Stomach smooth muscle (tissue), 2 donors: Measurements from ENCODE around the gene RPL7L1.
A peak's percentile ranks its signal among the peaks of the same experiment; 100 is the strongest.
"Not testable (repeated sequence)": the region's sequence is repeated elsewhere in the genome, so short reads cannot be mapped to it uniquely, and the experiment has no call there.

Experiments
- H3K27ac ChIP-seq: one replicate; pipeline ENCODE4 v1.7.0; 2013; ENCODE audit warnings: mild to moderate bottlenecking, low read length, inconsistent platforms
- H3K27me3 ChIP-seq, 2 donors: one replicate each; pipeline ENCODE4 v1.7.0; 2013; ENCODE audit warnings: low read length in 2 of 2; ENCODE audit not compliant: insufficient read depth in 2 of 2, control insufficient read depth in 1 of 2
- H3K36me3 ChIP-seq, 2 donors: one replicate each; pipeline ENCODE4 v1.7.0; 2013; ENCODE audit warnings: low read length in 2 of 2; ENCODE audit not compliant: control insufficient read depth in 2 of 2, insufficient read depth in 2 of 2
- H3K4me1 ChIP-seq: one replicate; pipeline ENCODE4 v1.7.0; 2013; ENCODE audit warnings: low read length; ENCODE audit not compliant: control insufficient read depth, insufficient read depth
- H3K4me3 ChIP-seq, 2 donors: one replicate each; pipeline ENCODE4 v1.7.0; 2013; ENCODE audit warnings: low read length in 2 of 2
- H3K9ac ChIP-seq, 2 donors: one replicate each; pipeline ENCODE4 v1.7.0; 2013; ENCODE audit warnings: low read length in 2 of 2, mild to moderate bottlenecking in 1 of 2
- H3K9me3 ChIP-seq, 2 donors: one replicate each; pipeline ENCODE4 v1.7.0; 2013; ENCODE audit warnings: low read length in 2 of 2; ENCODE audit not compliant: control insufficient read depth in 2 of 2
- donor health status: healthy.
- donor health status: Pancreatic carcinoma.

Gene RPL7L1

DNA sequence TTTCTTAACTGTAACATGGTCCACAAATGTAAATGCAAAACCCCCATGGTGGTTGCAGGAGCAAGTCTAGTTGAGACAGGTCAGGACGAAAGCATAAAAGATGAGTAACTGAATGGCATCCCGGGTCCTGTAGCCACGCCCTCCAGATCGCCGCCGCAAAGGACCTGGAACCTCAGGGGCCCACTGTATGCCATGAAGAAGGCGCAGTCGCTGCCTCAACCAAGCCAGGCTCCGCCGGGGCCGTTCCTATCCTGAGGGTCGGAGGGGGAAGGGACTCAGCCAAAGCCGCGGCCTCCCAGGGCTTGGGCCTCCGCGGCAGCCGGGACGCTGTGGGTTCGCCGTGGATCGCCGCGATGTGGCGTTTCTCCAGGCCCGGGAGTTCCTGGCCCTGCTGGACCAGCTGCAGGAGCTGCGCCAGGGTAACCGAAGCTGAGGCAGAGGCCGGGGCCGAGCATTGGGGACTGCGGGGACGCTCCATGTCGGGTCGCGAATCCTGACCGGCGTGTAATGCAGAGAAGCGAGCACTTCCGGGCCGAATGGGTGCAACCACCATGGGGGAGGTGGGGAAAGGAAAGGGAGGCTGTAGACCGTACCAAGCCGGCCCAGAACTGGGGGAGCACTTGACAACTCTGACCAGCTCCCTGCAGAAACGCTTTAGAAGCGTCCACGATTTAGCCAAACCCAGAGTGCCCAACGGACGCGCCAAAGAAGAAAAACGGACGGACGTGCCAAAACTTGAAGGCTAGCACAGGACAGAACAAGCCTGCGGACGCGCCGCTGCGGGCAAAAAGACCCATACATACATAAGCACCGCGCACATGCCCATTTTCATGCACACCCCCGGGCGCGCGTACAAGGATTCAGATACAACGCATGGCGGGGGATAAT, 11.1 kb downstream of the RPL7L1 start:
- peaks cover 9% of the 10 kb centered on the region for H3K4me1 ChIP-seq
- H3K27me3 ChIP-seq = no peaks in the 10 kb centered on the region
- H3K4me3 ChIP-seq = peak overlapping the region; percentile 89 to 97
- no peaks in the 10 kb centered on the region for H3K9me3 ChIP-seq
- H3K27ac ChIP-seq = peak overlapping the region; percentile 88
- peaks cover 6 to 9% of the 10 kb centered on the region in 2 donors for H3K36me3 ChIP-seq
- H3K9ac ChIP-seq = peak overlapping the region; percentile 68 to 93

DNA sequence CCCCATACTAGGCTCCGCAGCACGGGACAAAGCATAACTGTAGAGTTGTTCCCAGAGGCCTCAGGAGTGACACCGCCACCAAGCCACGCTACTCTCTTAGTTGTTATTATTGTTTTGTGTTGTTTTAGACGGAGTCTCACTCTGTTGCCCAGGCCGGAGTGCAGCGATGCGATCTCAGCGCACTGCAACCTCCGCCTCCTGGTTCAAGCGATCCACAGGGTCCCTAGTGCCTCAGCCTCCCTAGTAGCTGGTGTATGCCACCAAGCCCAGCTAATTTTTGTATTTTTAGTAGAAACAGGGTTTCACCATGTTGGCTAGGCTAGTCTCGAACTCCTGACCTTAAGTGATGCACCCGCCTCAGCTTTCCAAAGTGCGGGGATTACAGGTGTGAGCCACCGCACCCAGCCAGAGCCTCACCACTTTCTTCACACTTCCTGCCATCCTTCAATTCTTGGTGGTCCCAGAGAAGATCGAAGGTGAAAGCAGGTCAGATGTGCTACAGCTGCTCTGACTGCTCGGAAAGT, 11.8 kb downstream of the RPL7L1 start:
- Histone ChIP-seq H3K36me3 (peaks cover 0 to 3% of the 10 kb centered on the region in 2 donors), H3K4me3 (peak overlapping the region; percentile 89 to 97), H3K9ac (peak overlapping the region; percentile 68 to 93), H3K9me3 (no peaks in the 10 kb centered on the region), H3K4me1 (peaks cover 9% of the 10 kb centered on the region), H3K27me3 (no peaks in the 10 kb centered on the region), H3K27ac (peak overlapping the region; percentile 88)

DNA sequence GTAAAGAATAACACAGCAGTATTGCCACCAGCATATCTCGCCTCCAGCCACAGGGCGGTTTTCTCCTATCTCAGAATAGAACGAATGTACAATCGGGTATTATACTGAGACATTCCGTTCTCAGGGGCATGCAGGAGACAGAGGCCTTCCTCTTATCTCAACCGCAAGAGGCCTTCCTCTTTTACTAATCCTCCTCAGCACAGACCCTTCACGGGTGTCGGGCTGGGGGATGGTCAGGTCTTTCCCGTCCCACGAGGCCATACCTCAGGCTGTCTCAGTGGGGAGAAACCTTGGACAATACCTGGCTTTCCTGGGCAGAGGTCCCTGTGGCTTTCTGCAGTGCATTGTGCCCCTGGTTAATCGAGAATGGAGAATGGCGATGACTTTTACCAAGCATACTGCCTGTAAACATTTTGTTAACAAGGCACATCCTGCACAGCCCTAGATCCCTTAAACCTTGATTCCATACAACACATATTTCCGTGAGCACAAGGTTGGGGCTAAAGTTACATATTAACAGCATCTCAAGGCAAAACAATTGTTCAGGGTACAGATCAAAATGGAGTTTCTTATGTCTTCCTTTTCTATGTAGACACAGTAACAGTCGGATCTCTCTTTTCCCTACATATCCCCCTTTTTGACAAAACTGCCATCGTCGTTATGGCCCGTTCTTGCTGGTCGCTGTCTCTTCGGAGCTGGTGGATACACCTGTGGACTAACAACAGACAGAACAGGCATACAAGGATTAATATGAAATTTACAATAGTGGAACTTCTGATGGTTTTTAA, 14.8 kb downstream of the RPL7L1 start:
- not testable (repeated sequence) for H3K36me3 ChIP-seq, H3K27me3 ChIP-seq, H3K9ac ChIP-seq, H3K4me1 ChIP-seq, H3K27ac ChIP-seq, H3K4me3 ChIP-seq, H3K9me3 ChIP-seq

DNA sequence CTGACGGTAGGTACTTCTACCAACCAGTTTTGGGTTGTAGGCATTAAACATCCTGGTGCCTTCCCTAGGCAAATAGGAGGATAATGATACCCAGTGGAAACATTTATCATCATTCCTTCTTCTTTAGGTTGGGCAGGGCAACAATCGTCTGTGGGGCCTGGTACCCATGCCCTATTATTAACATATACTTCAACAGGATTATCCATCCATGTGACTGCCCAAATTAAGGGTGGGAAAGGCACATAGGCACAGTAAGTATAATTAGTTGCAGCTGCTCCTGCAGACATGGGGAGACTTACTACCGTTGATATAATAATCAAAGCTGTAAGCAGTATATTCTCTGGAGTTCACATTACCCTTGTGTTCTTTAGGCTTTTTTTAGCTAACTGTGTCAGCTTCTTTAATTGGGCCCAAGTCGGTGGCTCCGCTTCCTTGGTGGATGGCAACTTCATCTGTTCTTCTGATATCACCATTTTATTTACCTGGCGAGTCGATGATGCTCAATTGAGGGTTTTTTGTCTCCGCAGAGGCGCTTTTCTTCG, 16.8 kb downstream of the RPL7L1 start:
- Histone ChIP-seq H3K9me3 (no peaks in the 10 kb centered on the region), H3K4me3 (no peak overlapping the region), H3K36me3 (no peaks in the 10 kb centered on the region), H3K27ac (no peak overlapping the region), H3K9ac (no peak overlapping the region), H3K27me3 (no peaks in the 10 kb centered on the region), H3K4me1 (peaks cover 3% of the 10 kb centered on the region)

DNA sequence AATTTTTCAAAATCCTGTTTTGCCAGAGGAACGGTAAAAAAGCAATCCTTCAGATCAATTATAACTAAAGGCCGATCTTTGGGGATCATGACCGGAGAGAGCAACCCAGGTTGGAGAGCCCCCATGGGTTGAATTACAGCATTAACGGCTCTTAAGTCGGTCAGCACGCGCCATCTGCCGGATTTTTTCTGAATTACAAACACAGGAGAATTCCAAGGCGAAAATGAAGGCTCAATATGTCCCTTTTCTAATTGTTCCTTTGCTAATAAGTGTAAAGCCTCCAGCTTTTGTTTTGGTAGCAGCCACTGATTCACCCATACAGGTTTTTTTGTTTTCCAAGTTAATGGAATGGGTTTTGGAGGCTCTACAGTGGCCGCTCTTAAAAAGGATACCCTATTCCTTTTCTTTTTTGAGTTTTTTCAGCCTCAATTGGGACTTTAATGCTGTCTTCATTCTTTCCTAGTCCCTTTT, 19.5 kb downstream of the RPL7L1 start:
- H3K4me1 ChIP-seq = no peaks in the 10 kb centered on the region
- no peak overlapping the region for H3K27ac ChIP-seq
- H3K36me3 ChIP-seq = no peaks in the 10 kb centered on the region
- no peaks in the 10 kb centered on the region for H3K27me3 ChIP-seq
- no peak overlapping the region for H3K9ac ChIP-seq
- no peak overlapping the region for H3K4me3 ChIP-seq
- H3K9me3 ChIP-seq = no peaks in the 10 kb centered on the region

DNA sequence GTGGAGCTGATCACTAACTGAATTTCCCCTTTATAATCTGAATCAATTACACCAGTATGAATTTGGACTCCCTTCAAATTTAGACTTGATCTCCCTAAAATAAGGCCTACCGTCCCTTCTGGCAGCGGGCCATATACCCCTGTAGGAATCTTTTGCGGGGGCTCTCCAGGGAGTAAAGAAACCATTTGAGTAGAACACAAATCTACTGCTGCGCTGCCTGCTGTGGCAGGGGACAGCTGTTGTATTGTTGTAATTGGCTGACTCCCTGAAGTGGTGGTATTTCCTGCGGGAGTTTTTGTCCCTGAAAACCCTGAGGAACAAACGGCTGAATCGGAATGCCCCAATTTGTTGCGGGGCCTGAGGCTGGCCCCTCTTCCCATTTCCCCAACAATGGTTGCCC, 20.5 kb downstream of the RPL7L1 start:
- no peaks in the 10 kb centered on the region for H3K4me1 ChIP-seq
- H3K9ac ChIP-seq = peak overlapping the region in 1 of 2 donors; percentile 5
- no peaks in the 10 kb centered on the region for H3K9me3 ChIP-seq
- H3K27ac ChIP-seq = no peak overlapping the region
- no peaks in the 10 kb centered on the region for H3K27me3 ChIP-seq
- H3K4me3 ChIP-seq = no peak overlapping the region
- H3K36me3 ChIP-seq = no peaks in the 10 kb centered on the region

DNA sequence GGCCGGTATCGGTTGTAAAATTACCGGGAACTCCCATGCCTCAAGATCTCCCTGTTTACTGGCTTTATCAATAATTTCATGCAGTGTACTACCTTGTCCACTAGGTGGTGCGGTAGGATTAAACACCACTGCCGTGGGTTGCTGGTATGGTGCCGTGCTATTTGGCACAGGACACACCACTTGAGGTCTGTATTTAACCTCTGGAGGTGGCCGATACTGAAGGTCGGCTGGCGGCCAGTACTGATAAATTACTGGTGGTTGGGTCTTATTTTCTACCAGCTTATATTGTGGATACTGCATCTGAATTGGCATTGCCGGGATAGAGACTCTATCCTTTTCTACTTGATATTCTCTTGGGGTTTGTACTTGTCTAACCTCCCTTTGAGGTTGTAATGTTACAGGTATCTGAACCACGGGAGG, 22.1 kb downstream of the RPL7L1 start:
- Histone ChIP-seq H3K36me3 (no peaks in the 10 kb centered on the region), H3K4me1 (no peaks in the 10 kb centered on the region), H3K4me3 (no peak overlapping the region), H3K27ac (no peak overlapping the region), H3K27me3 (no peaks in the 10 kb centered on the region), H3K9ac (peak overlapping the region in 1 of 2 donors; percentile 10), H3K9me3 (no peaks in the 10 kb centered on the region)

DNA sequence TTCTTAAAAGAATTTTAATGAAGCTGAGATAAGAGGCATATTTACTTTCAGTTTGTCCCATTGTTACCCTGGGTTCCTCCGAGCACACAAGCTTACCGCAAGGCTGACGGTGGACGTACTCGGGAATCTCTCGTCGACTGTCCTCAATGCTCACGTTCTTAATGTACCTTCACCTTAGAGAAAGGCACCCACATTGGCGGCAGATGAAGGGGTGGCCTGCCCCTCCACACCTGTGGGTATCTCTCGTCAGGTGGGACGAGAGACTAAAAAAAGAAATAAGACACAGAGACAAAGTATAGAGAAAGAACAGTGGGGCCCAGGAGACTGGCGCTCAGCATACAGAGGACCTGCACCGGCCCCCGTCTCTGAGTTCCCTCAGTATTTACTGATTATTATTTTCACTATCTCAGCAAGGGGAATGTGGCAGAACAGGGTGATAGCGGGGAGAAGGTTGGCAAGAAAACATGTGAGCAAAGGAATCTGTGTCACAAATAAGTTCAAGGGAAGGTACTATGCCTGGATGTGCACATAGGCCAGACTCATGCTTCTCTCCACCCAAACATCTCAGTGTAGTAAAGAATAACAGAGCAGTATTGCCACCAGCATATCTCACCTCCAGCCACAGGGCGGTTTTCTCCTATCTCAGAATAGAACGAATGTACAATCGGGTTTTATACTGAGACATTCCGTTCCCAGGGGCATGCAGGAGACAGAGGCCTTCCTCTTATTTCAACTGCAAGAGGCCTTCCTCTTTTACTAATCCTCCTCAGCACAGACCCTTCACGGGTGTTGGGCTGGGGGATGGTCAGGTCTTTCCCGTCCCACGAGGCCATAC, 23.2 kb downstream of the RPL7L1 start:
- H3K27ac ChIP-seq, H3K4me1 ChIP-seq, H3K36me3 ChIP-seq, H3K9ac ChIP-seq, H3K4me3 ChIP-seq, H3K9me3 ChIP-seq, H3K27me3 ChIP-seq: not testable (repeated sequence)

DNA sequence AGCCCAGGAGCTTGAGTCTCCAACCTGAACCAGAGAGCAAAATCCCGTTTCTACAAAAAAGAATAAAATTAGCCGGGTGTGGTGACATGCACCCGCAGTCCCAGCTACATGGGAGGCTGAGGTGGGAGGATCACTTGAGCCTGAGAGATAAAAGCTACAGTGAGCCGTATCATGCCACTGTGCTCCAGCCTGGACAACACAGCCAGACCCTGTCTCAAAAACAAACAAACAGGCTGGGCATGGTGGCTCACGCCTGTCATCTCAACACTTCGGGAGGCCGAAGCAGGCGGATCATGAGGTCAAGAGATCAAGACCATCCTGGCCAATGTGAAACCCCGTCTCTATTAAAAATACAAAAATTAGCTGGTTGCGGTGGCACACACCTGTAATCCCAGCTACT, 25.1 kb downstream of the RPL7L1 start:
- Histone ChIP-seq H3K9ac (no peak overlapping the region), H3K4me1 (no peaks in the 10 kb centered on the region), H3K36me3 (no peaks in the 10 kb centered on the region), H3K27me3 (no peaks in the 10 kb centered on the region), H3K4me3 (no peak overlapping the region), H3K27ac (no peak overlapping the region), H3K9me3 (no peaks in the 10 kb centered on the region)

DNA sequence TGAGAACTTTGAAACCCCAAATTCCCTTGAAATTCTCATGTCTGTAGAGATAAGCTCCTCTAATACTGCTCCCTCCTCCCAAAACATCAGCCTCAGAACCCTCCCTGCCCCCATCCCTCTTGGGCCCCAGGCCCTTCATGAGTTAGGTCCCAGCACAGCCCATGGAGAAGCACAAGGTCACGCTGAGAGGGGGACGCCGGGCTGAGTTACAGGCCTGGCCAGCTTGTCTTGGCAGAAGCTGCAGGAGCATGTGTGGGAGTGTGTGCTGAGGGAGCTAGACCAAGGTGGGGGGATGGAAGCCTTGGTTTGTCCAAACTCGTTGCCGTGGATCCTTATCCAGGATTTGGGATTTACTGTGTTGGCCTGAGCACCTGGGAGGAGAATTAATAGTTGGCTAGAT, 27.9 kb downstream of the RPL7L1 start:
- peaks cover 8% of the 10 kb centered on the region for H3K4me1 ChIP-seq
- H3K9me3 ChIP-seq = no peaks in the 10 kb centered on the region
- no peak overlapping the region for H3K9ac ChIP-seq

More for the DNA sequence above, 27.9 kb downstream of the RPL7L1 start:
- peaks cover 5 to 10% of the 10 kb centered on the region in 2 donors for H3K27me3 ChIP-seq
- no peak overlapping the region for H3K4me3 ChIP-seq
- no peak overlapping the region for H3K27ac ChIP-seq
- no peaks in the 10 kb centered on the region for H3K36me3 ChIP-seq
